Liver (tissue), 9 donors: Measurements from ENCODE around the gene OMP. TPM values are rescaled to one million over a fixed set of nuclear protein-coding genes. Genes with fewer than 3 reads are reported as not detected.

Source experiments
- DNase-seq: peaks from one replicate; pipeline ENCODE4 v3.0.0-alpha.2; 2017; ENCODE audit warnings: low spot score
- H3K27ac ChIP-seq, 2 donors: one replicate each; pipeline ENCODE4 v1.7.0; 2013; ENCODE audit warnings: inconsistent platforms in 2 of 2, low read length in 2 of 2, control low read depth in 1 of 2, low read depth in 1 of 2, mild to moderate bottlenecking in 1 of 2
- H3K27me3 ChIP-seq, 4 donors: one replicate each; pipeline versions ENCODE4 v1.6.1 to v1.7.0; 2013; ENCODE audit warnings: low read length in 3 of 4, inconsistent platforms in 1 of 4, mild to moderate bottlenecking in 1 of 4, moderate library complexity in 1 of 4; ENCODE audit not compliant: control insufficient read depth in 4 of 4, insufficient read depth in 4 of 4
- H3K36me3 ChIP-seq, 4 donors: one replicate each; pipeline versions ENCODE4 v1.6.1 to v1.7.0; 2013; ENCODE audit warnings: low read length in 3 of 4, mild to moderate bottlenecking in 3 of 4, low read depth in 1 of 4, moderate library complexity in 1 of 4; ENCODE audit not compliant: control insufficient read depth in 4 of 4, insufficient read depth in 3 of 4
- H3K4me1 ChIP-seq, 4 donors: one replicate each; pipeline versions ENCODE4 v1.6.1 to v1.7.0; 2013; ENCODE audit warnings: low read length in 3 of 4, mild to moderate bottlenecking in 3 of 4, moderate library complexity in 1 of 4; ENCODE audit not compliant: control insufficient read depth in 4 of 4, insufficient read depth in 4 of 4
- H3K4me3 ChIP-seq, 3 donors: one replicate each; pipeline versions ENCODE4 v1.6.1 to v1.7.0; 2013; ENCODE audit warnings: low read length in 3 of 3, control low read depth in 1 of 3, low read depth in 1 of 3, mild to moderate bottlenecking in 1 of 3
- H3K9ac ChIP-seq, 2 donors: one replicate each; pipeline ENCODE4 v1.7.0; 2013; ENCODE audit warnings: low read length in 2 of 2, mild to moderate bottlenecking in 2 of 2, moderate library complexity in 2 of 2, control low read depth in 1 of 2, low read depth in 1 of 2
- H3K9me3 ChIP-seq, 4 donors: one replicate each; pipeline versions ENCODE4 v1.6.1 to v1.7.0; 2013; ENCODE audit warnings: low read length in 3 of 4; ENCODE audit not compliant: control insufficient read depth in 4 of 4
- EGR1 ChIP-seq, 2 donors: IDR thresholded peaks; 2 replicates each; pipeline ENCODE4 v1.6.1; 2016 to 2018; ENCODE audit warnings: antibody characterized with exemption in 2 of 2, low read depth in 2 of 2
- FOXA1 ChIP-seq: IDR thresholded peaks from 2 replicates; pipeline ENCODE4 v1.6.1; 2016; ENCODE audit warnings: antibody characterized with exemption
- FOXA2 ChIP-seq: IDR thresholded peaks from 2 replicates; pipeline ENCODE4 v1.6.1; 2016; ENCODE audit warnings: antibody characterized with exemption
- GABPA ChIP-seq, 2 donors: IDR thresholded peaks in 1 of 2; conservative IDR thresholded peaks in 1 of 2; 2 replicates each; pipeline ENCODE4 v1.6.1; 2016; ENCODE audit warnings: antibody characterized with exemption in 2 of 2, mild to moderate bottlenecking in 1 of 2, moderate library complexity in 1 of 2
- HNF4G ChIP-seq: IDR thresholded peaks from 2 replicates; pipeline ENCODE4 v1.6.1; 2016; ENCODE audit warnings: antibody characterized with exemption
- JUND ChIP-seq, 2 donors: IDR thresholded peaks; 2 replicates each; pipeline ENCODE4 v1.6.1; 2016; ENCODE audit warnings: antibody characterized with exemption in 2 of 2
- NR2F2 ChIP-seq: IDR thresholded peaks from 2 replicates; pipeline ENCODE4 v1.6.1; 2016; ENCODE audit warnings: antibody characterized with exemption
- RAD21 ChIP-seq, 2 donors: IDR thresholded peaks; 2 replicates each; pipeline ENCODE4 v1.6.1; 2016; ENCODE audit warnings: antibody characterized with exemption in 2 of 2, mild to moderate bottlenecking in 2 of 2
- RXRA ChIP-seq, 2 donors: IDR thresholded peaks; 2 replicates each; pipeline ENCODE4 v1.6.1; 2017 to 2018; ENCODE audit warnings: antibody characterized with exemption in 2 of 2, mild to moderate bottlenecking in 1 of 2
- SP1 ChIP-seq: IDR thresholded peaks from 2 replicates; pipeline ENCODE4 v1.6.1; 2018; ENCODE audit warnings: antibody characterized with exemption, mild to moderate bottlenecking
- YY1 ChIP-seq: IDR thresholded peaks from 2 replicates; pipeline ENCODE4 v1.6.1; 2016; ENCODE audit warnings: antibody characterized with exemption, mild to moderate bottlenecking
- WGBS: extraction: QIAGEN DNeasy Blood & Tissue Kit; methylation state at CpG from one replicate; pipeline ENCODE4 v1.1.7; 2013; 5-methylcytosine and 5-hydroxymethylcytosine counted together
- polyA plus RNA-seq, 2 donors: library from polyadenylated mRNA; stranded (reverse) in 1 of 2; unstranded in 1 of 2; fragments of 200-250 nt in 1 of 2; fragments of >200 nt in 1 of 2; fragmentation: Nextera tagmentation in 1 of 2; extraction: Ambion mirVana in 1 of 2; gene quantifications; one replicate each; pipeline versions ENCODE4 v1.2.1 to v1.2.3, GENCODE V29; 2013 to 2015
- total RNA-seq, 2 donors: library from RNA; depleted of rRNA; stranded (reverse); fragments of >200 nt; gene quantifications; one replicate each; pipeline ENCODE4 v1.2.3, GENCODE V29; 2014
- TF ChIP-seq, protein P1 (sequence below): IDR thresholded peaks from 2 replicates; pipeline ENCODE4 v1.6.1; 2016; ENCODE audit warnings: antibody characterized with exemption
- TF ChIP-seq, protein P2 (sequence below): IDR thresholded peaks from 2 replicates; pipeline ENCODE4 v1.6.1; 2016; ENCODE audit warnings: antibody characterized with exemption
- TF ChIP-seq, protein P3 (sequence below): IDR thresholded peaks from 2 replicates; pipeline ENCODE4 v1.6.1; 2016; ENCODE audit warnings: antibody characterized with exemption
- donor health status: healthy.
- donor health status: healthy.
- donor health status: healthy.
- donor health status: healthy.
- donor health status: healthy.

Gene OMP
- total and polyA plus RNA-seq, 4 donors: 0.24 to 0.75 (median 0.65) TPM; not detected in 1

DNA sequence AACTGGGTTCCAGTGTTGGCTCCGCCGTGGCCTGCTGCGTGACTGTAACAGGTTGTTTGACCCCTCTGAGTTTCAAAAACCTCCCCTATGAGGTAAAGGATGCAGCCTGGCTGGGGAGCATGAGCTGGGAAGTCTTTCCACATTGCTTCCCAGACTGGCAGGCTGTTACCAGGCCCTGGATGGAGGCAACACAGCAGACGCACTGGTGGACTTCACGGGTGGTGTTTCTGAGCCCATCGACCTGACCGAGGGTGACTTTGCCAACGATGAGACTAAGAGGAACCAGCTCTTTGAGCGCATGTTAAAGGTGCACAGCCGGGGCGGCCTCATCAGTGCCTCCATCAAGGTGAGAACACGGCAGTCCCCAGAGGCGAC lies 11.4 kb downstream of the OMP start:
- WGBS: 94% methylated on average over 13 of the region's 13 CpGs
- H3K4me1 ChIP-seq: peaks cover 0 to 12% (median 4%) of the 10 kb centered on the region in 4 donors
- H3K36me3 ChIP-seq: peaks cover 6 to 47% (median 16%) of the 10 kb centered on the region in 4 donors
- H3K4me3 ChIP-seq: no peak overlapping the region
- no peak for DNase-seq
- no peak for TF ChIP-seq RAD21 (IDR thresholded peaks at IDR 0.05)
- TF ChIP-seq, protein P1, sequence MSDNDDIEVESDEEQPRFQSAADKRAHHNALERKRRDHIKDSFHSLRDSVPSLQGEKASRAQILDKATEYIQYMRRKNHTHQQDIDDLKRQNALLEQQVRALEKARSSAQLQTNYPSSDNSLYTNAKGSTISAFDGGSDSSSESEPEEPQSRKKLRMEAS: no peak
- TF ChIP-seq SP1: no peak
- no peak for TF ChIP-seq GABPA (IDR thresholded peaks at IDR 0.05 in 1 of 2, conservative IDR thresholded peaks at IDR 0.05 in 1 of 2)
- no peak for TF ChIP-seq RXRA (IDR thresholded peaks at IDR 0.05)
- TF ChIP-seq HNF4G: no peak
- TF ChIP-seq, protein P2, sequence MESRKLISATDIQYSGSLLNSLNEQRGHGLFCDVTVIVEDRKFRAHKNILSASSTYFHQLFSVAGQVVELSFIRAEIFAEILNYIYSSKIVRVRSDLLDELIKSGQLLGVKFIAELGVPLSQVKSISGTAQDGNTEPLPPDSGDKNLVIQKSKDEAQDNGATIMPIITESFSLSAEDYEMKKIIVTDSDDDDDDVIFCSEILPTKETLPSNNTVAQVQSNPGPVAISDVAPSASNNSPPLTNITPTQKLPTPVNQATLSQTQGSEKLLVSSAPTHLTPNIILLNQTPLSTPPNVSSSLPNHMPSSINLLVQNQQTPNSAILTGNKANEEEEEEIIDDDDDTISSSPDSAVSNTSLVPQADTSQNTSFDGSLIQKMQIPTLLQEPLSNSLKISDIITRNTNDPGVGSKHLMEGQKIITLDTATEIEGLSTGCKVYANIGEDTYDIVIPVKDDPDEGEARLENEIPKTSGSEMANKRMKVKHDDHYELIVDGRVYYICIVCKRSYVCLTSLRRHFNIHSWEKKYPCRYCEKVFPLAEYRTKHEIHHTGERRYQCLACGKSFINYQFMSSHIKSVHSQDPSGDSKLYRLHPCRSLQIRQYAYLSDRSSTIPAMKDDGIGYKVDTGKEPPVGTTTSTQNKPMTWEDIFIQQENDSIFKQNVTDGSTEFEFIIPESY: no peak
- no peak for TF ChIP-seq EGR1 (IDR thresholded peaks at IDR 0.05; ENCODE audit: low read depth in 2 of 2)
- no peak for TF ChIP-seq FOXA2
- H3K9me3 ChIP-seq: no peaks in the 10 kb centered on the region
- no peaks in the 10 kb centered on the region for H3K27me3 ChIP-seq
- H3K9ac ChIP-seq: no peak overlapping the region
- no peak overlapping the region for H3K27ac ChIP-seq

DNA sequence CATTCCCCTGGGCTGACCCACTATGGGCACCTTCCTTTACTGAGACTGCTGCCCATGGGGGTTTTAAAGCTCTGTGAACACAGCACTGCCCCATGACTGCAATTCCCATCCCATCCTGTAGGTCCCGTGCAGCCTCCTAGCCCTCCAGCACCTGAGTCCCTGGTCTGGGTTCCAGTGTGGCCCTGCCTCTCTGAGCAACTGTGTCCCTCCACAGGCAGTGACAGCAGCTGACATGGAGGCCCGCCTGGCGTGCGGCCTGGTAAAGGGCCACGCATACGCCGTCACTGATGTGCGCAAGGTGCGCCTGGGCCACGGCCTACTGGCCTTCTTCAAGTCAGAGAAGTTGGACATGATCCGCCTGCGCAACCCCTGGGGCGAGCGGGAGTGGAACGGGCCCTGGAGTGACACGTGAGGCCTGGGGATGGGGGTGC lies 12.6 kb downstream of the OMP start:
- no peak for DNase-seq
- TF ChIP-seq, protein P2: no peak
- TF ChIP-seq HNF4G (no peak), JUND (IDR thresholded peaks at IDR 0.05) (no peak), GABPA (IDR thresholded peaks at IDR 0.05 in 1 of 2, conservative IDR thresholded peaks at IDR 0.05 in 1 of 2) (no peak), YY1 (no peak), FOXA1 (no peak), NR2F2 (no peak)
- TF ChIP-seq, protein P3, sequence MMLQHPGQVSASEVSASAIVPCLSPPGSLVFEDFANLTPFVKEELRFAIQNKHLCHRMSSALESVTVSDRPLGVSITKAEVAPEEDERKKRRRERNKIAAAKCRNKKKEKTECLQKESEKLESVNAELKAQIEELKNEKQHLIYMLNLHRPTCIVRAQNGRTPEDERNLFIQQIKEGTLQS: no peak
- H3K9ac ChIP-seq: no peak overlapping the region
- H3K4me1 ChIP-seq: peaks cover 0 to 9% (median 2%) of the 10 kb centered on the region in 4 donors
- H3K27me3 ChIP-seq: no peaks in the 10 kb centered on the region
- H3K27ac ChIP-seq: no peak overlapping the region
- H3K4me3 ChIP-seq: no peak overlapping the region
- WGBS: 96% methylated on average over 16 of the region's 16 CpGs
- peaks cover 6 to 58% (median 18%) of the 10 kb centered on the region in 4 donors for H3K36me3 ChIP-seq
- H3K9me3 ChIP-seq: no peaks in the 10 kb centered on the region

DNA sequence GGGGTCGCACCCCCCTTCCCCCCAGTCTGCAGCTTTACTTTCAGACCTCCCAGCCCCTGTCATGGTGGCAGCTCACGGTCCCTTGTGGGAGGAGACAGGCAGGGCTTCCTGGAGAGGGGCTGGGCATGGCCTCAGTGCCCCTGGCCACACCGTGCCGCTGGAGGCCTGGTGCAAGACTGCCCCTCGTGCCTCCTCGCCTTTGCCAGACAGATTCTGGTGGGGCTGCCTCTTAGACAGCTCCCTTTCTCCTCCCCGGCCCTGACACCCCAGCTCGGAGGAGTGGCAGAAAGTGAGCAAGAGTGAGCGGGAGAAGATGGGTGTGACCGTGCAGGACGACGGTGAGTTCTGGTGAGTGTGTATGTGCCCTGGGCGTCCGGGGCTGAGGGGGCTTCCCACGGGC lies 13.3 kb downstream of the OMP start:
- H3K4me1 ChIP-seq: peaks cover 0 to 1% (median 0%) of the 10 kb centered on the region in 4 donors
- no peak for TF ChIP-seq JUND (IDR thresholded peaks at IDR 0.05)
- no peak overlapping the region for H3K4me3 ChIP-seq
- no peaks in the 10 kb centered on the region for H3K27me3 ChIP-seq
- DNase-seq: no peak
- 94% methylated on average over 15 of the region's 15 CpGs for WGBS
- no peaks in the 10 kb centered on the region for H3K9me3 ChIP-seq
- no peak overlapping the region for H3K9ac ChIP-seq
- H3K36me3 ChIP-seq: peaks cover 7 to 66% (median 20%) of the 10 kb centered on the region in 4 donors
- no peak overlapping the region for H3K27ac ChIP-seq
